Kidney glomerular epithelial cell (primary cell): ENCODE results near the gene LMAN2.

Source experiments
- DNase-seq: peaks from one replicate; lab custom pipeline; 2025; lab: John Stamatoyannopoulos, UW

LMAN2 gene

GRCh38 chr5:177351392-177352329 is at the start of gene LMAN2:
Gene LMAN2, minus strand, starts transcription at chr5:177351668. Its CDS starts 21 bp downstream, at chr5:177351647.
- peak; percentile 99 for DNase-seq

GRCh38 chr5:177399997-177400868 is 48.8 kb upstream of the LMAN2 start, which contains the start of gene PFN3:
Gene PFN3, minus strand, starts transcription at chr5:177400661. Its CDS starts 85 bp downstream, at chr5:177400576.
- no peak for DNase-seq

DNA sequence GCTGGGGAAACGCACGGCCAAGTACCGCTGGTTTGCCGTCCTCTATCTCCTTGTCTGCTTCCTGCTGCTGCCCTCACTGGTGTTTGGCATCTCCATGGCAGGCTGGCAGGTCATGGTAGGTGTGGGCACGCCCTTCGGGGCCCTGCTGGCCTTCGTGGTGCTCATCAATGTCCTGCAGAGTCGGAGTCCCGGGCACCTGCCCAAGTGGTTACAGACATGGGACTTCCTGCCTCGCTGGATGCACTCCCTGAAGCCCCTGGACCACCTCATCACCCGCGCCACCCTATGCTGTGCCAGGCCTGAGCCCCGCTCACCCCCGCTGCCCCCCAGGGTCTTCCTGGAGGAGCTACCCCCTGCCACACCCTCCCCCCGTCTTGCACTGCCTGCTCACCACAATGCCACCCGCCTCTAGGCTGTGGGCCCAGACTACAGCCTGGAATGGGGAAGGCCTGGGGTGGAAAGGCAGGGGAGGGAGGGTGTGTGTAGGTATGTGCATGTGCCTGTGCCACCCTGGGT is 46.5 kb upstream of the LMAN2 start:
- no peak for DNase-seq

GRCh38 chr5:177396807-177397206 is 45.3 kb upstream of the LMAN2 start:
- DNase-seq = no peak

DNA sequence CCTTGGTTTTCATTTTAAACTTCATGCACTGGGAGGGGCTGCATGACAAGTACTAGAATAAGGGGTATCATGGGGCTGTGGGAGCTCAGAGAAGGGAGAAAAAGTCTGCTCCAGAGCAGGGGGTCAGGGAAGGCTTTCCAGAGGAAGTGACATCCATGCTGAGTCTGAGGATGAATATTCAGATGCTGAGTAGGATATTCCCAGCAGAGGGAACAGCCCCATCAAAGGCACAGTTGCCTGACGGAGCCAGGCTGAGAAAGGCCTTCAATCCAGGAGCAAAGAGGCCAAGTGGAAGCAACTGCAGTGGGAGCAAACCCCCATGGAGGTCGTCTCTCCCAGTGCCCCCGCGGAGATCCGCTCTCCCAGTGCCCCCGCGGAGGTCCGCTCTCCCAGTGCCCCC is 44.6 kb upstream of the LMAN2 start:
- DNase-seq = no peak

GRCh38 chr5:177393990-177394389 is 42.5 kb upstream of the LMAN2 start:
- no peak for DNase-seq

GRCh38 chr5:177393206-177393765 is 41.8 kb upstream of the LMAN2 start:
- no peak for DNase-seq

- no peak for DNase-seq
Measured at GRCh38 chr5:177392765-177393164, 41.3 kb upstream of the LMAN2 start.

- peak; percentile 69 for DNase-seq
Measured at GRCh38 chr5:177390363-177391300, 39.2 kb upstream of the LMAN2 start.

GRCh38 chr5:177389241-177390169 is 38.0 kb upstream of the LMAN2 start:
- DNase-seq = peak; percentile 1

DNA sequence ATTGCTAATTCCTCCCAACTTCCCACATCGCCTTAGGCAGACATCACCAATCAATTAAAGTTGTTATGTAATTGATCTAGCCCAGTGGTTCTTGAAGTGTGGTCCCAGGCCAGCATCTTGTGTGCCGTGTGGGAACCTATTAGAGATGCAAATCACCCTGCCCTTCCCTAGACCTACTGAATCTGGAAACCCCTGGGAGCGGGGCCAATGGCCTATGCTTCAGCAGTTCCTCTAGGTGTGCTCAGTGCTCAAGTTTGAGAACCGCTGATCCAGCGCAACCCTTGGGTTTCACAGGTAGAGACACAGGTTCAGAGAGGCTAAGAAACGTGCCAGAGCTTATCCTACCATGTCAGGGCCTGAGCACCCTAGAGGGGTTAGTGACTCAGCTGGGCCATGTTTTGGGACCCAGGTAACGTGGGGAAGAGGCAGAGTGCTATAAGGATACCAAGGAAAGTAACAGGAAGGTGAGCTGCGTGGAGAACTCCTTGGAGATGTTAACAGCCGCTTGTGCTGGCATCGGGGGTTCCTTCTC is 37.1 kb upstream of the LMAN2 start:
- no peak for DNase-seq

DNA sequence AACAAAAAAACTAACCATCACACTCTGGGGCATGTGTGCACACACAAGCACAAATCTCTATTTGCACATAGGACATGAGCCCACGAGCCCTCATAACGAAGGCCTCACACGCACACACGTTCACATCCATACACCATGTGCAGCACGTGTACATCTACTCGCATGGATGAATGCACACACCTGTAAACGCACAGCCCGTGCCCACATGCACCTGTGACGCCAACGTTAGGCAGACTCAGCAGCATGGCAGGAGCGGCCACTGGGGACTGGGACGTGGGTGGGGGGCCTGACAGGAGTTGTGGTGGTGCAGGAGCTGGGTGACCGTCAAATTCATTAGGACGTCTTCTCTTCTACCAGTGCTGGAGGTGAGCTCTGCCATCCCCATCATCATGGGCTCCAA is 35.9 kb upstream of the LMAN2 start:
- no peak for DNase-seq

DNA sequence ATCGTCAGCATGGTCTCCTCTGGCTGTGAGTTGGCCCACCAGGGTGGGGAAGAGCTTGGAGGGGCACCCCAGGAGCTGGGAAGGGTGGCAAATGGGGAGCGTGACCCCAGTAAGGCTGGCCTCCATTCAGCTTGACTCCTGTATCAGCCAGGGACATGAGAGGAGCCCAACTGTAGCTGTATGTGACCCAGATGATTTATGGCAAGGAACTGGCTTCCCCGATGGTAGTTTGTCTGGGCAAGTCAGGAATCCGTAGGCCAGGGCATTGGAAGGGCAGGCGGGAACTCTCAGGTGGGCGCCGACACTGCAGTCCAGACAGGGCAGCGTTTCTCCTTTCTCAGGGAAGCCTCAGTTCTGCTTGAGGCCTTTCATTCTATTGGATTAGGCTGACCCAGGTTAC is 35.1 kb upstream of the LMAN2 start:
- no peak for DNase-seq

DNA sequence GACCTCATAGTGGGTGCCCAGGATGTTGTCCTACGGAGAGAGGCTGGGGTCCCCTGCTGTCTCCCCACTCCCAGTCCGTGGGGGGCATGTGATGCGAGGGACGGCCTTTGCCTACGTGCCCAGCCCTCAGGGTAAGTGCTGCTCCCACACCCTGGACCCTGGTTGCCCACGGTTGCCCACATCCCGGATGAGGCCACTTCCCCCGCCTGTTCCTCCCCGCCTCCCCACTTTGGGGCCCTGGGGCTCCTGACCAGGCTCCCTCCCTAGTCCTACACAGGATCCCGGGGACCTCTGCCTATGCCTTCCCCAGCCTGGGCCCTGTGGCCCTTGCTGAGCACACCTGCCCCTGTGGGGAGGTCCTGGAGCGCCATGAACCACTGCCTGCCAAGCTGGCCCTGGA is 34.3 kb upstream of the LMAN2 start:
- no peak for DNase-seq

- DNase-seq = no peak
Measured at GRCh38 chr5:177384134-177384533, 32.7 kb upstream of the LMAN2 start, which contains the start of gene SLC34A1. Gene SLC34A1, plus strand, starts transcription at chr5:177384434. Its CDS starts 1,308 bp downstream, at chr5:177385742.

- DNase-seq = no peak
Measured at GRCh38 chr5:177383181-177383580, 31.7 kb upstream of the LMAN2 start.

DNA sequence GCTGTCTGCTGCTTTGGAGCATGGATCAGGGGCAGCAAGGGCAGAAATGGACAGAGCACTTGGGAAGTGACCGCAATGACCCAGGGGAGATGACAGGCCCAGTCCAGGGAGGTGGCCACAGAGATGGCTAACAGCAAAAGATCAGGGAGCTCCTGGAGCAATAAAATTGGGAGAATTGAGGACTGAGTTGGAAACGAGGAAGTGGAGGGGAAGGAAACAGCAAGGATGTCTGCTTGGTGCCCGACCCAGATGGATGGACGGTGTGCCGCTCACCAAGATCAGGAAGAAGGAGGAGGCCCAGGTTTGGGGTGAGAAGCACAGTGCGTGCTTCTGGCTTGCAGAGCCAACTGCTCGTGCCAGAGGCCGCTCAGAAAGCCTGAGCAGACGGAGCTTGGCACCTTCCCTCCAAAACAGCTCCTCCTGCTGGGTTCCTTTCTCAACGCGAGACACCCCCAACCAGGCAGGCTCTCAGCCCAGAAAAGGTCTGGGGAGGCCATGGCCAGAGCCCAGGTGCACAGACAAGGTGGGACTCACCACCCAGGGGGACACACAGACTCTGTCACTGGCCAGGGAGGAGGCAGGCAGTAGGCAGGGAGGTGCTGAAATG is 31.1 kb upstream of the LMAN2 start:
- no peak for DNase-seq

DNA sequence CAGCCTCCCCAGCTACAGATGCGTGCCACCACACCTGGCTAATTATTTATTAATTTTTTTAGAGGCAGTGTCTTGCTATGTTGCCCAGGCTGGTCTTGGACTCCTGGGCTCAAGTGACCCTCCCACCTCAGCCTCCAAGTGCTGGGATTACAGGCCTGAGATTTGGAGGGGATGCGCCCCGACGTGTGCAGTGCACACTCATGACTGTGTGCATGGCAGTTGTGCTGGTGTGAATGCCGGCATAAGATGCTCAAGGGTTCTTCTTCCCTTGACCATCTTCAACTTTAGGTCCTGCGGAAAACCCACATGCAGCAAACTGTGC is 29.3 kb upstream of the LMAN2 start:
- DNase-seq = no peak
